Adipocyte (in vitro differentiated cells): ENCODE results near the gene NSF.

ENCODE experiments used
- DNase-seq: peaks from one replicate; pipeline ENCODE4 v3.0.0-alpha.2; 2015; ENCODE audit warnings: low read depth
- H3K27me3 ChIP-seq: replicated peaks from 2 replicates; pipeline ENCODE4 v1.7.0; 2013; ENCODE audit warnings: mild to moderate bottlenecking, low read length, moderate library complexity; ENCODE audit not compliant: control insufficient read depth, insufficient read depth
- H3K36me3 ChIP-seq: 2 replicates; pipeline ENCODE4 v1.7.0; 2013; ENCODE audit warnings: low read length, mild to moderate bottlenecking, moderate library complexity; ENCODE audit not compliant: control insufficient read depth, insufficient read depth, severe bottlenecking
- H3K4me1 ChIP-seq: 2 replicates; pipeline ENCODE4 v1.7.0; 2013; ENCODE audit warnings: mild to moderate bottlenecking, low read length, moderate library complexity; ENCODE audit not compliant: control insufficient read depth, insufficient read depth
- H3K4me3 ChIP-seq: 2 replicates; pipeline ENCODE4 v1.7.0; 2013; ENCODE audit warnings: mild to moderate bottlenecking, low read length, moderate library complexity
- H3K9ac ChIP-seq: 2 replicates; pipeline ENCODE4 v1.7.0; 2013; ENCODE audit warnings: mild to moderate bottlenecking, low read length, moderate library complexity
- H3K9me3 ChIP-seq: 2 replicates; pipeline ENCODE4 v1.7.0; 2013; ENCODE audit warnings: mild to moderate bottlenecking, low read length, moderate library complexity; ENCODE audit not compliant: control insufficient read depth

The NSF gene

GRCh38 chr17:46794318-46794717, 203.8 kb downstream of the NSF start:
- peaks cover 5% of the 10 kb centered on the region for H3K9me3 ChIP-seq
- H3K4me1 ChIP-seq, result no peaks in the 10 kb centered on the region
- H3K36me3 ChIP-seq, result no peaks in the 10 kb centered on the region
- H3K27me3 ChIP-seq, result peaks cover 59% of the 10 kb centered on the region
- H3K9ac ChIP-seq, result no peak overlapping the region
- H3K4me3 ChIP-seq, result no peak overlapping the region
- no peak for DNase-seq

- H3K9ac ChIP-seq, result no peak overlapping the region
- DNase-seq, result no peak
- peaks cover 53% of the 10 kb centered on the region for H3K27me3 ChIP-seq
- no peaks in the 10 kb centered on the region for H3K4me1 ChIP-seq
- no peak overlapping the region for H3K4me3 ChIP-seq
- no peaks in the 10 kb centered on the region for H3K9me3 ChIP-seq
- no peaks in the 10 kb centered on the region for H3K36me3 ChIP-seq
Measured at GRCh38 chr17:46795379-46795952, 205.0 kb downstream of the NSF start.

- Histone ChIP-seq H3K27me3 (peaks cover 47% of the 10 kb centered on the region), H3K9ac (no peak overlapping the region), H3K4me1 (no peaks in the 10 kb centered on the region), H3K36me3 (no peaks in the 10 kb centered on the region), H3K4me3 (no peak overlapping the region), H3K9me3 (no peaks in the 10 kb centered on the region)
- no peak for DNase-seq
Measured at GRCh38 chr17:46796084-46796483, 205.6 kb downstream of the NSF start.

GRCh38 chr17:46796524-46796923, 206.1 kb downstream of the NSF start:
- Histone ChIP-seq H3K4me1 (no peaks in the 10 kb centered on the region), H3K4me3 (no peak overlapping the region), H3K9me3 (no peaks in the 10 kb centered on the region), H3K27me3 (peaks cover 46% of the 10 kb centered on the region), H3K36me3 (no peaks in the 10 kb centered on the region), H3K9ac (no peak overlapping the region)
- no peak for DNase-seq

- H3K9ac ChIP-seq, result no peak overlapping the region
- H3K9me3 ChIP-seq, result no peaks in the 10 kb centered on the region
- no peaks in the 10 kb centered on the region for H3K4me1 ChIP-seq
- peaks cover 43% of the 10 kb centered on the region for H3K27me3 ChIP-seq
- H3K36me3 ChIP-seq, result no peaks in the 10 kb centered on the region
- no peak for DNase-seq
- H3K4me3 ChIP-seq, result no peak overlapping the region
Measured at GRCh38 chr17:46796956-46797530, 206.6 kb downstream of the NSF start.

GRCh38 chr17:46800573-46800972, 210.1 kb downstream of the NSF start:
- H3K36me3 ChIP-seq, result no peaks in the 10 kb centered on the region
- H3K4me1 ChIP-seq, result no peaks in the 10 kb centered on the region
- peaks cover 32% of the 10 kb centered on the region for H3K27me3 ChIP-seq
- no peak for DNase-seq
- no peak overlapping the region for H3K4me3 ChIP-seq
- no peak overlapping the region for H3K9ac ChIP-seq
- no peaks in the 10 kb centered on the region for H3K9me3 ChIP-seq

GRCh38 chr17:46802800-46803199, 212.3 kb downstream of the NSF start:
- no peak for DNase-seq

GRCh38 chr17:46803544-46803943, 213.1 kb downstream of the NSF start:
- Histone ChIP-seq H3K27me3 (peaks cover 14% of the 10 kb centered on the region), H3K9me3 (no peaks in the 10 kb centered on the region), H3K9ac (no peak overlapping the region), H3K4me3 (no peak overlapping the region), H3K4me1 (no peaks in the 10 kb centered on the region), H3K36me3 (no peaks in the 10 kb centered on the region)
- DNase-seq, result no peak

More at GRCh38 chr17:46802800-46803199, 212.3 kb downstream of the NSF start:
- Histone ChIP-seq H3K9ac (no peak overlapping the region), H3K4me3 (no peak overlapping the region), H3K4me1 (no peaks in the 10 kb centered on the region), H3K9me3 (no peaks in the 10 kb centered on the region), H3K36me3 (no peaks in the 10 kb centered on the region), H3K27me3 (peaks cover 14% of the 10 kb centered on the region)

- DNase-seq, result no peak
- no peaks in the 10 kb centered on the region for H3K4me1 ChIP-seq
- H3K36me3 ChIP-seq, result no peaks in the 10 kb centered on the region
- H3K9ac ChIP-seq, result no peak overlapping the region
- H3K9me3 ChIP-seq, result no peaks in the 10 kb centered on the region
- peaks cover 17% of the 10 kb centered on the region for H3K27me3 ChIP-seq
- no peak overlapping the region for H3K4me3 ChIP-seq
Measured at GRCh38 chr17:46805771-46806170, 215.3 kb downstream of the NSF start.
